Measurements from ENCODE around the gene ZBTB2. TPM values are rescaled to one million over a fixed set of nuclear protein-coding genes. Genes with fewer than 3 reads are reported as not detected.

The ZBTB2 gene
- total and polyA plus RNA-seq, 10 of the 15 experiments (the other 5 are each of a cell fraction or from before 2014, with no cell fraction given): 4.2 to 21.9 (median 15.0) TPM

GRCh38 chr6:151430886-151431285 is 39.5 kb upstream of the ZBTB2 start:
- WGBS (ENCODE audit: insufficient coverage, insufficient replicate concordance, low lambda C conversion rate, missing lambda C conversion rate): 98% methylated on average over 3 of the region's 3 CpGs
- intact Hi-C loops (cut with micrococcal nuclease; ENCODE audit: unreplicated experiment): no loop called here
- no peaks in the 10 kb centered on the region for H3K9me3 ChIP-seq (replicated peaks; ENCODE audit: control insufficient read depth, insufficient read depth, low read length)
- H3K4me3 ChIP-seq: no peak overlapping the region
- H3K27me3 ChIP-seq (replicated peaks in 1 of 2; ENCODE audit: control insufficient read depth in 2 of 2, insufficient read depth in 2 of 2, low read length in 1 of 2): no peaks in the 10 kb centered on the region
- TF ChIP-seq REST (IDR thresholded peaks at IDR 0.05; ENCODE audit: low read depth, low read length) (no peak), FOS (IDR thresholded peaks at IDR 0.05; ENCODE audit: borderline replicate concordance, extremely low read depth, insufficient read length) (no peak), ZNF217 (IDR thresholded peaks at IDR 0.05) (no peak), SMAD1 (IDR thresholded peaks at IDR 0.05; ENCODE audit: low read depth, partially characterized antibody) (no peak), CTCF (IDR thresholded peaks at IDR 0.05 in 2 of 3, conservative IDR thresholded peaks at IDR 0.05 in 1 of 3; ENCODE audit: control insufficient read depth in 2 of 3, extremely low read depth in 1 of 3, insufficient read depth in 1 of 3, low read depth in 3 of 3, low read length in 3 of 3) (peak in 1 of 3 experiments; percentile 14; a peak in 1 of 6 replicates), SUPT20H (IDR thresholded peaks at IDR 0.05; ENCODE audit: borderline replicate concordance, control insufficient read depth, low read depth, low read length) (no peak), RAD21 (IDR thresholded peaks at IDR 0.05; ENCODE audit: insufficient read depth, low read depth, low read length) (0 out of 2 replicates have a peak, but pooled peaks have one; percentile 20)
- in situ Hi-C loops (cut with MboI): loop anchor here (25.0 kb wide), 1 partner anchor 1556 kb away; the partner anchor contains the start of gene FBXO5
- SMC1A ChIA-PET (ENCODE audit: uncharacterized antibody, unreplicated experiment): interaction anchor here (1.3 kb wide), 1 partner anchor 8 kb away, joined by 4 read pairs; no protein-coding TSS in a partner anchor
- ATAC-seq: peak; percentile 25; the same call in 1 of the 3 replicates
- no peaks in the 10 kb centered on the region; the same call in 1 of the 2 replicates for H3K79me2 ChIP-seq (ENCODE audit: control insufficient read depth, insufficient read depth, low read length)
- CTCF ChIA-PET: interaction anchor here (0.9 kb wide), 2 partner anchors 9 to 10 kb away, joined by 3 to 4 read pairs; no protein-coding TSS in a partner anchor
- no peak for FAIRE-seq
- H2AFZ ChIP-seq (ENCODE audit: control insufficient read depth, low read depth, low read length): no peak overlapping the region
- BruUV-seq (replicated peaks): no TSS peak
- no peak overlapping the region for H3K4me2 ChIP-seq (ENCODE audit: control insufficient read depth, insufficient read depth)
- H3K27ac ChIP-seq (ENCODE audit: control insufficient read depth, insufficient read depth): no peak overlapping the region
- POLR2A ChIA-PET: no interaction called here
- no peak for DNase-seq (ENCODE audit: low read depth, low spot score)
- H4K20me1 ChIP-seq (ENCODE audit: control insufficient read depth, insufficient read depth): no peaks in the 10 kb centered on the region
- RAD21 ChIA-PET (ENCODE audit: unreplicated experiment): no interaction called here
- H3K36me3 ChIP-seq (ENCODE audit: control insufficient read depth in 2 of 2, insufficient read depth in 2 of 2, low read length in 1 of 2): peaks cover 3 to 19% of the 10 kb centered on the region in 2 experiments
- H3K4me1 ChIP-seq (ENCODE audit: control insufficient read depth, insufficient read depth, low read length): no peaks in the 10 kb centered on the region
- no peak overlapping the region for H3K9ac ChIP-seq (ENCODE audit: control insufficient read depth, insufficient read depth, low read length)
